PC-9 (cell line): ENCODE data around the gene C2orf68.
"Not testable (repeated sequence)": the region's sequence is repeated elsewhere in the genome, so short reads cannot be mapped to it uniquely, and the experiment has no call there.

Source experiments
- EZH2 ChIP-seq: fragments of 200-600 bp; sonication (generic); IDR thresholded peaks from 2 replicates; pipeline ENCODE4 v1.8.0; 2017; ENCODE audit warnings: antibody characterized with exemption, low read depth
- TF ChIP-seq, protein P1 (sequence below): fragments of 200-600 bp; sonication (generic); conservative IDR thresholded peaks from 2 replicates; pipeline ENCODE4 v1.6.1; 2017; ENCODE audit warnings: mixed run types, antibody characterized with exemption, mild to moderate bottlenecking, moderate library complexity

DNA sequence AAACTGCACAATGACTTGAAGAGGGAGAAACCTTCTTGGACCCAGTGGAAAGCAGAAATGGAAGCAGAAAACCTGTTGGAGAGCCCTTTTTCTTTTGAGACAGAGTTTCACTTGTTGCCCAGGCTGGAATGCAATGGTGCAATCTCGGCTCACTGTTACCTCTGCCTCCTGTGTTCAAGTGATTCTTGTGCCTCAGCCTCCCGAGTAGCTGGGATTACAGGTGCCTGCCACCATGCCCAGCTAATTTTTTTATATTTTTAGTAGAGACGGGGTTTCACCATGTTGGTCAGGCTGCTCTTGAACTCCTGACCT lies 7.8 kb downstream of the C2orf68 start:
- TF ChIP-seq, protein P1, sequence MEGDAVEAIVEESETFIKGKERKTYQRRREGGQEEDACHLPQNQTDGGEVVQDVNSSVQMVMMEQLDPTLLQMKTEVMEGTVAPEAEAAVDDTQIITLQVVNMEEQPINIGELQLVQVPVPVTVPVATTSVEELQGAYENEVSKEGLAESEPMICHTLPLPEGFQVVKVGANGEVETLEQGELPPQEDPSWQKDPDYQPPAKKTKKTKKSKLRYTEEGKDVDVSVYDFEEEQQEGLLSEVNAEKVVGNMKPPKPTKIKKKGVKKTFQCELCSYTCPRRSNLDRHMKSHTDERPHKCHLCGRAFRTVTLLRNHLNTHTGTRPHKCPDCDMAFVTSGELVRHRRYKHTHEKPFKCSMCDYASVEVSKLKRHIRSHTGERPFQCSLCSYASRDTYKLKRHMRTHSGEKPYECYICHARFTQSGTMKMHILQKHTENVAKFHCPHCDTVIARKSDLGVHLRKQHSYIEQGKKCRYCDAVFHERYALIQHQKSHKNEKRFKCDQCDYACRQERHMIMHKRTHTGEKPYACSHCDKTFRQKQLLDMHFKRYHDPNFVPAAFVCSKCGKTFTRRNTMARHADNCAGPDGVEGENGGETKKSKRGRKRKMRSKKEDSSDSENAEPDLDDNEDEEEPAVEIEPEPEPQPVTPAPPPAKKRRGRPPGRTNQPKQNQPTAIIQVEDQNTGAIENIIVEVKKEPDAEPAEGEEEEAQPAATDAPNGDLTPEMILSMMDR: not testable (repeated sequence)
- TF ChIP-seq EZH2: not testable (repeated sequence)
